Stimulated activated CD4-positive, alpha-beta T cell treated with anti-CD3 and anti-CD28 coated beads, Interleukin-4, amount 100 ng/mL, for 24 hours (primary cell): ENCODE data around the gene ENOX1.
"Not testable (repeated sequence)": the region's sequence is repeated elsewhere in the genome, so short reads cannot be mapped to it uniquely, and the experiment has no call there.

Experiments used
- DNase-seq: peaks from one replicate; pipeline ENCODE4 v3.0.0-alpha.2; 2020

ENOX1 gene

DNA sequence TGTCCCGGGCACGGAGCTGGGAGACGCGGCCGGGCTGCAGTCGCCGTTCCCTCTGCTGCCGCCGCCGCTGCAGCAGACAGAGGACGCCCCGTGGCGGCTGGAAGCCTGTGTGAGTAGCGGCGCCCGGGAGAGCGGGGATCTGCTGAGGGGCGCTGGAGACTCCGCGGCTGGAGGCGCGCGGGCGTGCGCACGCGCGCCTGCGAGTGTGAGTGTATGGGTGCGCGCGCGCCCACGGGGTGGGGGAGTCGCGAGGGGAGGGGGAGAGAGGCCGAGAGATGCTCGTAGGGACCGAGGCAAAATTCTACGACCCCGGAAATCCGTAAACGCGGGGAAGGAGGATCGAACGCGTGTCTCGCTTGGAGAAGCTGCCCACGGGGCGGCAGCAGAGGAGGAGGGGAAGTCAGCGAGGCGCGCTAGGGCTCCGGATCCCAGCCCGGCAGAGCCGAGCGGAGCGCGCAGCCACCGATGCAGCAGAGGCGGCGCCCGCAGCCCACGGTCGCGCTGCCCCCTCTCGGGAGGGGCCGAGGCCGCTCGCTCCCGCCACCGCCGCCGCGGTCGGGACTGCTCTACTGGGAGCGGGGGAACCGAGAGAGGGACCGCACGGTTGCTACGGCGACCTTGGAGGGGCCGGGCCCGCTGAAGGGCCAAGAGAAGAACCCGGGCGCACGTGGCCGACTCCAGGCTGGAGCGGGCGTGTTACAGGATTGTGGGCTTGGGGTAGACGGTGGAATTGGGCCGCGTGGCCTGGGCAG lies at the start of gene ENOX1:
TSS of gene ENOX1 (minus strand) at position 207 of the 752 bp plus-strand sequence.
- peak; percentile 13 for DNase-seq

DNA sequence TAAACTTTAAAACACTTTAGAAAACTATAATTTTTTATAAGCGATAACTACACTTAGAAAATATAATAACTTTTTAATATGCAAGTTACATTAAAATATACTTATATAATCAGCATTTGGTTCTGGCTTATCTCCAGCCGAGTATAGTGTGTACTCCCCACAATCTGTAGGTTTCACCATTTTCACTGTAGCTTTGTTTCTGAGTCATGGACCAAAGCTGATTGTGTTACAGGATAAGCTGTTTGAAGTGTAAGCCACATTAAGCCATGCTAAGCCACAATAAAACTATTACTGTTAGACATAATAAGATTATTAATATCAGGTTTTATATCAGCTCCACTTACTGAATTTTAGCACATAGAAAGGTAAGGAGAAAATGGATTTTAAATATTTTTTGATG lies 48.9 kb upstream of the ENOX1 start:
- DNase-seq: no peak

- DNase-seq: no peak
Observed at GRCh38 chr13:43831088-43831487, 44.3 kb upstream of the ENOX1 start.

GRCh38 chr13:43830497-43830881 lies 43.7 kb upstream of the ENOX1 start:
- DNase-seq: no peak

- DNase-seq: not testable (repeated sequence)
Observed at GRCh38 chr13:43824656-43825055, 37.9 kb upstream of the ENOX1 start.

DNA sequence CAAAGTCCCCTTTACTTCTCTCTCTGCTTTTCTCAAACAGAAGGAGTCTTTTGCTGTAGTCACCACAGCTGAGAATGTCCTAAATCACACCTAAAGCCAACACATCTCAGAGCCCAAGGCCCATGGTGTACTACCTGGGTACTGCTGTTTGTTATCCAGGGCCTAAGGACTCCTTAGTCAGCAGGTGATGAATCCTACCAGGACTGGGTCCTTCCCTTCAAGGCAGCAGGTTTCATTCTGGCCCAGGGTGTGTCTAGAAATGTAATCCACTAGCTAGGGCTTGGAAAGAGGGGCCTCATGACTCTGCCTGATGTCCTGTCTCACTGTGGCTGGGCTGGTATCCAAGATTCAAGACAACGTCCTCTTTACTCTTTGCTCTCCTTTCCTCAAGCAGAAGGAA lies 36.2 kb upstream of the ENOX1 start:
- DNase-seq: no peak

DNA sequence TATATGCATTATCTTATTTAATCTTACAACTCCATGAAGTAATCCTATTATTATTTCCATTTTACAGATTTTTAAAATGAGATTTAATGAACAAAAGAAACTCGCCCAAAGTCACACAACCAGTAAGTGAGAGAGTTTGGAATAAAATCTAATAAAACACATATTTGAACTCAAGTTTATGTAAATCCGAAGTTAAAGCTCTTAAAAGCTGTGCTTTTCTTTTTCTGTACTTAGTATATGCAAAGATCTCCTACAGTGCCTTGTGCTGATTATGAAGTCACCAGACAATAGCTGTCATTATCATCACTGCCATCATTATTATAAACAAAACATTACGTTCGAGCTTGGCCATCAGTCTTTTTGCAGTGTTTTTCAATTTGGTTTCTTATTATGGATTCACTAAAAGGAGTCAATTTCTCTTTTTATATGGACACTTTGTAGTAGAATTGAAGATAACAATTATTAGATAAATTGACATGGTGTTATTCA lies 29.7 kb upstream of the ENOX1 start:
- no peak for DNase-seq

DNA sequence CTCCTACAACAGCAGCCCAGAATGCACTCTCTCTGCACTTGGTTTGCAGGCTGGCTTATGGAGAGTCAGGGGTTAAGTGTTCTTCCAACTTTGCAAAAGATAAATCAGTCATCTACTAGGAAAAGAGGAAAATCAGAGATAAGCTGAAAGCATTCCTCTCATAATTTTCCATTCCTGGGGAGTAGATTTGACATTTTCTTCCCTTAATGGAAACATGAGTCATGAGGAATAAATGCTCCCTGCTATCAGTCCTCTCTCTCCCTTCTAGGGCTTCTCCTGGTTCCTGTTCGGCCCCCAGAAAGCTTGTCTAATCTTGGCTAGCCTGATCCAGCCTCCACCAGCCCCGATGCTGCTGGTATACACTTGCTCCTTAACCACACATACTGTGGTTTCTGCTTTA lies 28.4 kb upstream of the ENOX1 start:
- DNase-seq: no peak

DNA sequence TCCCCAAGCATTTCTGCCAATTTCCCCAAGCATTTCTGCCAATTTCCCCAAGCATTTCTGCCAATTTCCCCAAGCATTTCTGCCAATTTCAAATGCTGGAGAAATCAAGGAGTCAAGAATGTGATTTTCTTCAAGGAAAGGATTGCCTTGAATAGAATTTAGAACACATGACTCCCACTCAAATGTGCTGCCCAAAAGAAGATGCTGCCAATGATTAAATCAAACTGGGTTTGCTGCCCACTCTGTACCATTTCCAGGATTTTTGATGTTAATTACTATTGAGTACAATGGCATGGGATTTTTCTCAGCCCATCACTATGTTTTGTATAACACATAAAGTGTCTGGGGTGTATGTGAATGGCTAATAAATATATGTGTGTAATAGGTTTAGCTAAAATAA lies 21.9 kb upstream of the ENOX1 start:
- DNase-seq: no peak

GRCh38 chr13:43805681-43806128 lies 18.9 kb upstream of the ENOX1 start:
- DNase-seq: no peak

GRCh38 chr13:43805071-43805468 lies 18.3 kb upstream of the ENOX1 start:
- peak; percentile 38 for DNase-seq

DNA sequence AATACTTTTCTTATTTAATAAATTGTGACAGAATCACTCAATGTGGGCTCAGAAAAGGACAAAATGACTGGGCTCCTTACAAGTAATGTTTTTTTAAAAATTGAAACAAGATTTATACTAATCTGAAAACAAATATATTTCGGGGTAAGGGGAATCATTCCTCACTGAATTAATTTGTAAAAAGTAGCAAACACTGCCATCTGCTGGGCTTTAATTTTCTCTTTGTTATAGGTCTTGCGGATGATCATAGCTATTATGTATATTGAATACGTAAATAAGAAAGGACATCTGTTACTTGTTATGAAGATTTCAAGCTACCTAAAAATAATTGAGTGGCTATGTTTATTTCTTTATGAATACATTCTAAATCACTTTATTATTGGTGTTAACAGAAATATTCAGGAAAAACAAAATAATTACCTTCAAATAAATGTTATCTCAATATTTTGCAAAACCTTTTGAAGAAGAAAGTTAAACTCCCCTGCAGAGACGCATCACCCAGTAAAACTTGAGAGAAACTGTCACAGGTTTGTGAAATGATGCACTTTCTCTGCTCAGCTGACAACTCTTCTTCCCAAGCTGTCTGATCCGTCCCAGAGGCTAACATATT lies 17.8 kb upstream of the ENOX1 start:
- DNase-seq: peak; percentile 24

- no peak for DNase-seq
Observed at GRCh38 chr13:43802511-43802910, 15.7 kb upstream of the ENOX1 start.

GRCh38 chr13:43800828-43801227 lies 14.1 kb upstream of the ENOX1 start:
- DNase-seq: no peak

DNA sequence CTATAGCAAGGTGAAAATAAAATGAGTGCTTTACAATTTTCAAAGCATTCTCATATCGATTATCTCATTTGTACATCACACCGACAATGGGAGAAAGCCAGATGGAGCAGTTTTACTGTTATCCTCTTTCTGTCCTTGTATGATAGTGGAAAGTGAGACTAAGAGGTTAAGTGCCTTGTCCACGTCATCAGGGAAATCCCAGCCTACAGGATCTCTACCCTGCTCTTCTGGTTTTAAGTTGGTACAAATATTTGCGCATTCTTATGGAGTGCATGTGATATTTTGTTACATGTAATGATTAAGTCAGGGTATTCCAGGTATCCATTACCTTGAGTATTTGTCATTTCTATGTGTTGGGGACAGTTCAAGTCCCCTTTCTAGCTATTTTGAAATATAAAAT lies 12.4 kb upstream of the ENOX1 start:
- DNase-seq: no peak

GRCh38 chr13:43797869-43798268 lies 11.1 kb upstream of the ENOX1 start:
- no peak for DNase-seq

DNA sequence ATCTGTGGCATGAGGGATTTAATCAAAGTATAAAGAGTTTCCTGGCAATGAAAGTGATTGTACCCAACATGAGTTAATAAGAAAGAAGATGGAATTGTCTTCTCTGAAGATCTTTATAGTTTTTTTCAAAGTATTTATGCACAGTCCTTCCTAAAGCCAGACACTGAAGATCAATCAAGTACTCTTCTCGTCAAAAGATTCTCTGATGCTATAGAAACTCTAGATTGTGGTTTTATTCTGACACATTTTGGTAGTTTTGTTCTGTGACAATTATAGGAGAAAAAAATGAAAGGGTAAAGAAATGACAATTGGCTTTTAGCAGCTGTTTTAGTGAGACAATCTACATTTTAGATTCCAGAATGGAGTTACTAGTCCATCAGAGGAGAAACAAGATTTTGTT lies 10.4 kb upstream of the ENOX1 start:
- DNase-seq: no peak

DNA sequence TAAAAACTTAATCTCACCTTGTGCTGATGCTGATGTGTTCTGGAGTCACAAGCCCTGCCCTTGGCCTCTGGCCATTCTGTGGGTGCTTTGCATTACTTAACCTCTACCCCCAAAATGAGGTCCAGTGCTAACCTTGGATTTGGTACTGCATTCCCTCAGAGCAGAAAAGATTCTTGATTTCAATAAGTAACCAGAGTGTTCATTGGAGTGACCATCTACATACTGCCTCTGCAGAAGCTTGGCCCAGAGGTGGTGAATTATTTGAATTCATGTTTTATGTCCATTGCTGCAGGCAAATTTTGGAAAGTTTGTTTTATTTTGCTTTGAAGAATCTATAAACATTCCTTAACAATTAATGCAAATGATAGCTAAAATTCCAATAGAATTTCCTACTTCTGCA lies 7.6 kb upstream of the ENOX1 start:
- DNase-seq: no peak

DNA sequence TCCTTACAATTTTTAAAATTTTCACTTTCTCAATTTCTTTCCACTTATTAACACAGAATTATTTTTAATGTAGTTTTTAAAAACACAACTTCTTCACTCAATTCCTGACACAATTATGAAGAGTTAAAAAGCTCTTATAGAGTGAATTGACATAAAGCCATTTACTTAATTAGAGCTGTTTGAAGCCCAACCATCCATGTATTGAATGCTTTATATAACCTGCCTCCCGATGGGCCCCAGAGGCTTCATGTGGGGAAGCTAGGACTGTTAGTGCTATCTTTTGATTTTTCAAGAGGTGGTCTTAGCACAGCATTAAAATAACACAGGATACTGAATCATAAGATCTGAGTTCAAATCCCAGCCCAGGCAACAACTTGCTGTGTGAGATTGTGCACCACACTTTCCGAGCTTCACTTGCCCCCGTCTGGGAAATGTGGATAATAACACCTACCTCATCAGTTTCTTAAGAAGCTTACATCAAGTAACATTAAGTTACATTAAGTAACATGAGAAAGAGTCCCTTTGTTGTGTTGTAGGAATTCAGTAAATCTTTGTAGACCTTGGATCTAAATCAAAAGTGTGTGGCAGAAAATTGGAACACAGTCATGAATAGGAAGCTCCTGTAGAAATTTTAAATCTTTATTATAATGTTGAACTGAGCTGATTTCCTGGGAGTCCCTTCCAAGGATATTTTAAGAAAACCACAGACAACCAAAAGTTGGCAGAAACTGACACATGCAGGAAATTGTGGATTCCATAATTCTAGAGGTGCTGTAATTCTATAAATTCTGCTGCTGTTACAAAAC lies 5.5 kb upstream of the ENOX1 start:
- DNase-seq: no peak

- DNase-seq: no peak
Observed at GRCh38 chr13:43787997-43788396, 1.2 kb upstream of the ENOX1 start.

- DNase-seq: no peak
Observed at GRCh38 chr13:43787518-43787891, 733 bp upstream of the ENOX1 start.

DNA sequence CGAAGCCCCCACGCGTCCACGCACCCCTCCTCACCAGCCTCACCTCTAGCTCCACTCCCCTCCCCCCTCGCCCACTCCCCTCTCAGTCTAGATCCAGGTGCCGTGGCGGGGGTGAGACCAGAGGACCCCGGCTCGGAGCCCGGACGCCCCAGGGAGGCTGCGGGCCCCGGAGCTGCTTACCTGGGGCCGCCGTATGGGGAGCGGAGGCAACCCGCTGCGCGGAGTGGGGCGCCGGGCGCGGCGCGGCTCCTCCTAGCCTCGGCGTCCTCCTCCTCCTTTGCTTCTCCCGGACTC lies 353 bp downstream of the ENOX1 start:
- no peak for DNase-seq

GRCh38 chr13:43785650-43786471 lies 911 bp downstream of the ENOX1 start:
- peak; percentile 9 for DNase-seq
